Mesenchymal stem cell (in vitro differentiated cells and primary cell): Measurements from ENCODE around the gene SCN8A.

ENCODE experiments used
- DNase-seq: peaks from one replicate; pipeline ENCODE4 v3.0.0-alpha.2; 2013
- H2AFZ ChIP-seq: one replicate; pipeline ENCODE4 v1.6.1; 2013; ENCODE audit warnings: low read depth, mild to moderate bottlenecking, control low read depth, inconsistent platforms, low read length, moderate library complexity
- H2AK5ac ChIP-seq: 2 replicates; pipeline ENCODE4 v1.6.1; 2013; ENCODE audit warnings: low read length, moderate library complexity, mild to moderate bottlenecking, inconsistent platforms; ENCODE audit not compliant: severe bottlenecking
- H2BK120ac ChIP-seq: one replicate; pipeline ENCODE4 v1.6.1; 2013; ENCODE audit warnings: low read depth, mild to moderate bottlenecking, inconsistent platforms, low read length, moderate library complexity
- H2BK12ac ChIP-seq, 2 experiments: one replicate each; pipeline ENCODE4 v1.6.1; 2013; ENCODE audit warnings: inconsistent platforms in 2 of 2, low read length in 2 of 2, mild to moderate bottlenecking in 2 of 2, moderate library complexity in 2 of 2, control low read depth in 1 of 2
- H2BK15ac ChIP-seq: one replicate; pipeline ENCODE4 v1.6.1; 2013; ENCODE audit warnings: mild to moderate bottlenecking, low read depth, inconsistent platforms; ENCODE audit not compliant: poor library complexity, severe bottlenecking
- H2BK5ac ChIP-seq: 2 replicates; pipeline ENCODE4 v1.6.1; 2013; ENCODE audit warnings: low read depth, mild to moderate bottlenecking, low read length, control low read depth, inconsistent platforms; ENCODE audit not compliant: poor library complexity, severe bottlenecking
- H3K14ac ChIP-seq, 2 experiments: one replicate each; pipeline ENCODE4 v1.6.1; 2013; ENCODE audit warnings: inconsistent platforms in 2 of 2, low read length in 2 of 2, control low read depth in 1 of 2, mild to moderate bottlenecking in 1 of 2, moderate library complexity in 1 of 2
- H3K18ac ChIP-seq, 2 experiments: one replicate each; pipeline ENCODE4 v1.6.1; 2013; ENCODE audit warnings: inconsistent platforms in 2 of 2, low read length in 2 of 2, control low read depth in 1 of 2, low read depth in 1 of 2, mild to moderate bottlenecking in 1 of 2
- H3K23ac ChIP-seq, 2 experiments: one replicate each; pipeline ENCODE4 v1.6.1; 2013; ENCODE audit warnings: inconsistent platforms in 2 of 2, low read length in 2 of 2, mild to moderate bottlenecking in 2 of 2, moderate library complexity in 2 of 2, control low read depth in 1 of 2
- H3K27ac ChIP-seq: 2 replicates; pipeline ENCODE4 v1.5.1; 2013; ENCODE audit warnings: mild to moderate bottlenecking, moderate library complexity, low read length, control low read depth, inconsistent platforms; ENCODE audit not compliant: poor library complexity, severe bottlenecking
- H3K27me3 ChIP-seq, 2 experiments: 2 replicates each; pipeline versions ENCODE4 v1.6.1 to v1.7.0; 2013; ENCODE audit warnings: low read length in 2 of 2, mild to moderate bottlenecking in 2 of 2, moderate library complexity in 2 of 2, control low read depth in 1 of 2, inconsistent platforms in 1 of 2; ENCODE audit not compliant: control insufficient read depth in 1 of 2, insufficient read depth in 1 of 2
- H3K36me3 ChIP-seq, 2 experiments: 2 replicates each; pipeline versions ENCODE4 v1.6.1 to v1.7.0; 2013; ENCODE audit warnings: low read length in 2 of 2, control low read depth in 1 of 2, inconsistent platforms in 1 of 2, low read depth in 1 of 2, mild to moderate bottlenecking in 1 of 2; ENCODE audit not compliant: insufficient read depth in 2 of 2, control insufficient read depth in 1 of 2
- H3K4ac ChIP-seq, 2 experiments: one replicate each; pipeline ENCODE4 v1.6.1; 2013; ENCODE audit warnings: inconsistent platforms in 2 of 2, low read length in 2 of 2, mild to moderate bottlenecking in 2 of 2, moderate library complexity in 2 of 2, control low read depth in 1 of 2, low read depth in 1 of 2
- H3K4me1 ChIP-seq: 2 replicates; pipeline ENCODE4 v1.6.1; 2013; ENCODE audit warnings: low read depth, low read length, control low read depth; ENCODE audit not compliant: control insufficient read depth, insufficient read depth
- H3K4me2 ChIP-seq: 2 replicates; pipeline ENCODE4 v1.6.1; 2013; ENCODE audit warnings: low read length, mild to moderate bottlenecking, inconsistent platforms; ENCODE audit not compliant: poor library complexity, severe bottlenecking
- H3K4me3 ChIP-seq, 2 experiments: 2 replicates each; pipeline versions ENCODE4 v1.5.1 to v1.7.0; 2013; ENCODE audit warnings: low read length in 2 of 2, mild to moderate bottlenecking in 2 of 2, control low read depth in 1 of 2, low read depth in 1 of 2; ENCODE audit not compliant: insufficient read depth in 1 of 2
- H3K79me1 ChIP-seq: replicated peaks from 2 replicates; pipeline ENCODE4 v1.6.1; 2013; ENCODE audit warnings: mild to moderate bottlenecking, control low read depth, low read length, inconsistent platforms; ENCODE audit not compliant: poor library complexity, severe bottlenecking
- H3K9ac ChIP-seq: 2 replicates; pipeline ENCODE4 v1.7.0; 2013; ENCODE audit warnings: mild to moderate bottlenecking, low read length, moderate library complexity
- H3K9me3 ChIP-seq: 2 replicates; pipeline ENCODE4 v1.7.0; 2013; ENCODE audit warnings: mild to moderate bottlenecking, low read length; ENCODE audit not compliant: control insufficient read depth
- H4K8ac ChIP-seq: one replicate; pipeline ENCODE4 v1.6.1; 2013; ENCODE audit warnings: inconsistent platforms, mild to moderate bottlenecking, low read length, moderate library complexity
- H4K91ac ChIP-seq: one replicate; pipeline ENCODE4 v1.6.1; 2013; ENCODE audit warnings: mild to moderate bottlenecking, low read length, inconsistent platforms
- WGBS: methylation state at CpG from one replicate; pipeline ENCODE4 v1.1.7; 2013; ENCODE audit warnings: mixed read lengths; 5-methylcytosine and 5-hydroxymethylcytosine counted together

SCN8A gene

DNA sequence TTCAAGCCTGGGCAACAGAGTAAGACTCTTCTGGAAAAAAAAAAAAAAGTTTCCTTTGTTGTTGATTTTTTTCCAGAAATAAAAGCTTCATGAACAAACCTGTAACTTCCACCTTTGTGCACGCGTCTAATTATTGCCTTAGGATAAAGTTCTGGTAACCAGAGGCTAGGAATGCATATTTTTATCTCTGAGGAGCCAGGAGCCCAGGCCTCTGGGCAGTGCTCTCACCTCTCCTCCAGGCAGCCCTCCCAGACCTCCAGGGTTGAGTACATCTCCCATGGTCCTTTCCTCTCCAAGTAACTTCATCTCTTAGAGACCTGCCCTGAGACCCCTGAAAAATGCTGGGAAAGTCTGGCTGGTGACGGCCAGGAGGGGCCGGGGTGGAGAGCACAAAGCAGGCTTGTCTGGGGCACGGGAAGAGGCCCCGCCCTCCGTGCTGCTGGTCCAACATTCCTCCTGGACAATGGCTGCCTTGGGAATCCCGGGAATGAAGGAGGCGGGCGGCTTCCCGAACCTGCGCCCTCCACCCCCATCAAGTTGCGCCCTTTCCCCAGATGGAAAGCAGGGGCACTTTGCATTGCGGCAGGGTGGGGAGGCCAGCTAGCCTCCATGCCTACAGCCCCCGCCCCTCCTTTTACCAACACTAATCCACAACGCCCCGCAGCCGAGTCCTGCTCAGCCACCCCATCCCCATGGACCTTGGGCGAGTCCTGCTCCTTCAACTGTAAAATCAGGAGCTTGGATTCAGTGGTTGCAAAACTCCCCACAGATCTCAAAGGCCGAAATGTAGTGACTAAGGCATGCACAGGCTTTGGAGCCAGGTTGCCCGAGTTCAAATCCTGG lies 264.8 kb downstream of the SCN8A start:
- H2BK12ac ChIP-seq: no peak overlapping the region
- peak overlapping the region; percentile 19 for H2AFZ ChIP-seq
- H3K4me3 ChIP-seq: peak overlapping the region; percentile 39 to 46
- no peak overlapping the region for H3K27ac ChIP-seq
- no peaks in the 10 kb centered on the region for H3K36me3 ChIP-seq
- peak overlapping the region; percentile 54 for H3K9ac ChIP-seq
- H3K18ac ChIP-seq: peak overlapping the region; percentile 34 to 57
- H2BK120ac ChIP-seq: peak overlapping the region; percentile 45
- no peak overlapping the region for H2BK15ac ChIP-seq
- peak overlapping the region in 1 of 2 experiments; percentile 24 for H3K4ac ChIP-seq
- H4K8ac ChIP-seq: peak overlapping the region; percentile 12
- no peak overlapping the region for H4K91ac ChIP-seq
- H3K4me2 ChIP-seq: peak overlapping the region; percentile 44
- WGBS: 15% methylated on average over 21 of the region's 21 CpGs
- H2AK5ac ChIP-seq: no peak overlapping the region
- no peak overlapping the region for H3K14ac ChIP-seq
- H3K23ac ChIP-seq: no peak overlapping the region
- no peak overlapping the region for H2BK5ac ChIP-seq
- no peaks in the 10 kb centered on the region for H3K9me3 ChIP-seq
- H3K79me1 ChIP-seq: no peaks in the 10 kb centered on the region
- DNase-seq: peak; percentile 40
- H3K4me1 ChIP-seq: peaks cover 13% of the 10 kb centered on the region
- peaks cover 3 to 26% of the 10 kb centered on the region in 2 experiments for H3K27me3 ChIP-seq

DNA sequence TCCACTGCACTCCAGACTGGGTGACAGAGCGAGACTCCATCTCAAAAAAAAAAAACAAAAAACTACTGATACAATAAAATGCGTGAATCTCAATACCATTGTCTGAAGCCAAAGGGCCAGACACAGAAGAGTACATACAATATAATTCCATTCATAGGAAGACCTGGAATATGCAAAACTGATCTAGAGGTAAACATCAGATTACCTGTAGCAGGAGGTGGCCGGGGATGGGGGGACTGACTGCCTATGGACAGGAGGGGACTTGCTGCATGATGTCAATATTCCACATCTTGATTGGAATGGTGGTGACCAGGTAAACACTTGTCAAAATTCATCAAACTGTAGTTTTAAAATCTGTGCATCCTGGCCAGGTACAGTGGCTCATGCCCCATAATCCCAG lies 270.0 kb downstream of the SCN8A start:
- Histone ChIP-seq H3K4me3 (no peak overlapping the region), H3K4me1 (peaks cover 25% of the 10 kb centered on the region)

More for the DNA sequence above, 270.0 kb downstream of the SCN8A start:
- Histone ChIP-seq H2AFZ (no peak overlapping the region), H3K27ac (no peak overlapping the region), H4K8ac (no peak overlapping the region), H3K18ac (no peak overlapping the region), H3K4me2 (no peak overlapping the region), H3K9me3 (no peaks in the 10 kb centered on the region), H3K36me3 (no peaks in the 10 kb centered on the region), H2BK120ac (no peak overlapping the region), H2BK15ac (no peak overlapping the region), H3K27me3 (peaks cover 14 to 37% of the 10 kb centered on the region in 2 experiments), H3K4ac (no peak overlapping the region), H3K14ac (no peak overlapping the region), H3K23ac (no peak overlapping the region), H2AK5ac (no peak overlapping the region), H2BK12ac (no peak overlapping the region), H3K9ac (no peak overlapping the region), H2BK5ac (no peak overlapping the region), H4K91ac (no peak overlapping the region), H3K79me1 (no peaks in the 10 kb centered on the region)
- WGBS: 98% methylated on average over 3 of the region's 3 CpGs
- no peak for DNase-seq
